HCT116 (cell line): Measurements from ENCODE around the gene MAP2K6. TPM values are rescaled to one million over a fixed set of nuclear protein-coding genes. Genes with fewer than 3 reads are reported as not detected.

Experiments
- ATAC-seq: fragments of 200-7000 bp; cut with Tn5 transposase; 2 replicates; pipeline ENCODE4 v1.9.1; 2020; ENCODE audit warnings: mild to moderate bottlenecking, moderate library complexity
- BruUV-seq: library from RNA; stranded (reverse); fragments of 400-500 nt; replicated peaks from 2 replicates; lab custom pipeline; 2021; lab: Mats Ljungman, UMichigan
- CTCF ChIA-PET: fragments of 300-600 bp; sonication (Branson Sonifier 250); formaldehyde crosslinking; loops from one replicate; lab custom pipeline; 2021; ENCODE audit warnings: antibody characterized with exemption; lab: Charles Lee
- POLR2A ChIA-PET: fragments of 300-600, 350-600 bp; sonication (Branson Sonifier 250); formaldehyde crosslinking; loops from one replicate; lab custom pipeline; 2021; ENCODE audit warnings: antibody characterized with exemption; lab: Charles Lee
- RAD21 ChIA-PET, 2 experiments: fragments of 300-600 bp; sonication (Branson Sonifier 250); formaldehyde crosslinking; loops; one replicate each; lab custom pipeline; 2023; ENCODE audit warnings: low total read pairs in 2 of 2; ENCODE audit not compliant: uncharacterized antibody in 2 of 2, unreplicated experiment in 2 of 2, low non-redundant PET in 1 of 2; lab: Charles Lee
- DNase-seq: peaks from one replicate; pipeline ENCODE4 v3.0.0-alpha.2; 2010; ENCODE audit warnings: low read depth, low spot score
- H2AFZ ChIP-seq: fragments of 200-600 bp; shearing (Covaris generic), sonication (generic); 2 replicates; pipeline ENCODE4 v1.6.1; 2017; ENCODE audit warnings: low read depth, mixed run types, mixed read lengths, antibody characterized with exemption, low read length; ENCODE audit not compliant: poor library complexity, severe bottlenecking
- H3K27ac ChIP-seq: 2 replicates; pipeline ENCODE4 v1.5.1; 2012; ENCODE audit warnings: low read depth, low read length
- H3K27me3 ChIP-seq: fragments of 200-600 bp; sonication (generic); 2 replicates; pipeline ENCODE4 v1.6.1; 2016; ENCODE audit warnings: mixed run types, low read length, mixed read lengths; ENCODE audit not compliant: insufficient read depth
- H3K36me3 ChIP-seq, 2 experiments: fragments of 200-500 bp in 1 of 2; fragments of 200-600 bp in 1 of 2; sonication (Bioruptor generic) in 1 of 2; sonication (generic) in 1 of 2; 2 replicates each; pipeline versions ENCODE4 v1.5.1 to v1.6.1; 2014 to 2016; ENCODE audit warnings: low read length in 2 of 2, inconsistent platforms in 1 of 2, mixed read lengths in 1 of 2, mixed run types in 1 of 2; ENCODE audit not compliant: insufficient read depth in 2 of 2, control insufficient read depth in 1 of 2
- H3K4me1 ChIP-seq, 2 experiments: fragments of 200-600 bp in 1 of 2; sonication (generic) in 1 of 2; 2 replicates each; pipeline versions ENCODE4 v1.5.1 to v1.6.1; 2012 to 2017; ENCODE audit warnings: low read length in 2 of 2, inconsistent platforms in 1 of 2, mild to moderate bottlenecking in 1 of 2, mixed read lengths in 1 of 2, mixed run types in 1 of 2, moderate library complexity in 1 of 2; ENCODE audit not compliant: insufficient read depth in 2 of 2, control insufficient read depth in 1 of 2
- H3K4me2 ChIP-seq: fragments of 200-600 bp; sonication (generic); 2 replicates; pipeline ENCODE4 v1.6.1; 2017; ENCODE audit warnings: mixed run types, low read length, mixed read lengths
- H3K4me3 ChIP-seq, 2 experiments: fragments of 200-600 bp in 1 of 2; sonication (generic) in 1 of 2; replicated peaks in 1 of 2; 2 replicates each; pipeline ENCODE4 v1.5.1; 2011 to 2016; ENCODE audit warnings: low read length in 2 of 2, control low read depth in 1 of 2, low read depth in 1 of 2, mild to moderate bottlenecking in 1 of 2, mixed read lengths in 1 of 2, mixed run types in 1 of 2
- H3K79me2 ChIP-seq: fragments of 200-600 bp; sonication (generic); 2 replicates; pipeline ENCODE4 v1.6.1; 2017; ENCODE audit warnings: mild to moderate bottlenecking, mixed run types, low read length, moderate library complexity, mixed read lengths; ENCODE audit not compliant: insufficient read depth
- H3K9ac ChIP-seq: fragments of 200-600 bp; sonication (generic); 2 replicates; pipeline ENCODE4 v1.6.1; 2016; ENCODE audit warnings: low read length, mixed read lengths
- H3K9me2 ChIP-seq: fragments of 200-600 bp; sonication (generic), shearing (Covaris generic); 2 replicates; pipeline ENCODE4 v1.6.1; 2017; ENCODE audit warnings: mixed run types, mild to moderate bottlenecking, moderate library complexity; ENCODE audit not compliant: insufficient read depth
- H3K9me3 ChIP-seq, 2 experiments: fragments of 200-500 bp in 1 of 2; fragments of 200-600 bp in 1 of 2; sonication (Bioruptor generic) in 1 of 2; sonication (generic) in 1 of 2; 2 replicates each; pipeline ENCODE4 v1.6.1; 2014 to 2017; ENCODE audit warnings: low read length in 2 of 2, mixed read lengths in 2 of 2, inconsistent platforms in 1 of 2, low read depth in 1 of 2, mild to moderate bottlenecking in 1 of 2, mixed run types in 1 of 2, moderate library complexity in 1 of 2; ENCODE audit not compliant: control insufficient read depth in 1 of 2, insufficient read depth in 1 of 2
- H4K20me1 ChIP-seq: fragments of 200-600 bp; sonication (generic), shearing (Covaris generic); 2 replicates; pipeline ENCODE4 v1.6.1; 2017; ENCODE audit warnings: mixed run types, mild to moderate bottlenecking, moderate library complexity; ENCODE audit not compliant: insufficient read depth
- CTCF ChIP-seq, 3 experiments: fragments of 200-600 bp in 1 of 3; sonication (generic) in 1 of 3; IDR thresholded peaks in 2 of 3; conservative IDR thresholded peaks in 1 of 3; 2 replicates each; pipeline ENCODE4 v1.5.1; 2012 to 2017; ENCODE audit warnings: low read depth in 2 of 3, low read length in 2 of 3, antibody characterized with exemption in 1 of 3, borderline replicate concordance in 1 of 3, control low read depth in 1 of 3, mild to moderate bottlenecking in 1 of 3, mixed read lengths in 1 of 3, mixed run types in 1 of 3, moderate library complexity in 1 of 3; ENCODE audit not compliant: insufficient read depth in 1 of 3
- EGR1 ChIP-seq: IDR thresholded peaks from 2 replicates; pipeline ENCODE4 v1.6.1; 2012; ENCODE audit warnings: low read depth
- EZH2 ChIP-seq: fragments of 200-600 bp; sonication (generic); IDR thresholded peaks from 2 replicates; pipeline ENCODE4 v1.6.1; 2017; ENCODE audit warnings: antibody characterized with exemption, mixed run types
- EZH2phosphoT487 ChIP-seq: fragments of 200-600 bp; IDR thresholded peaks from 2 replicates; pipeline ENCODE4 v1.6.1; 2018; ENCODE audit warnings: antibody characterized with exemption, borderline replicate concordance
- JUND ChIP-seq: IDR thresholded peaks from 2 replicates; pipeline ENCODE4 v1.6.1; 2012
- POLR2A ChIP-seq: IDR thresholded peaks from 2 replicates; pipeline ENCODE4 v1.7.0; 2011; ENCODE audit warnings: borderline replicate concordance; ENCODE audit not compliant: insufficient read depth, insufficient read length; ENCODE audit errors: extremely low read depth
- RAD21 ChIP-seq: IDR thresholded peaks from 2 replicates; pipeline ENCODE4 v1.6.1; 2012; ENCODE audit warnings: low read depth, mild to moderate bottlenecking
- SIN3A ChIP-seq: IDR thresholded peaks from 2 replicates; pipeline ENCODE4 v1.6.1; 2012; ENCODE audit warnings: low read depth
- SRF ChIP-seq: IDR thresholded peaks from 2 replicates; pipeline ENCODE4 v1.6.1; 2012; ENCODE audit warnings: low read depth
- ZFX ChIP-seq: fragments of 450-650 bp; IDR thresholded peaks from 2 replicates; pipeline ENCODE4 v1.6.1; 2017
- intact Hi-C: fragments of 100-400 bp; cut with micrococcal nuclease; formaldehyde crosslinking; loops from 2 replicates; pipeline ENCODE4 v1.10.0; 2022
- total RNA-seq: library from RNA; stranded (reverse); gene quantifications from one replicate; pipeline ENCODE4 v1.2.1, GENCODE V29; 2021; ENCODE audit not compliant: unreplicated experiment

The MAP2K6 gene
- total RNA-seq, 1 experiment from 2014 or later = 0.22 TPM

GRCh38 chr17:69592692-69593350 lies 178.3 kb downstream of the MAP2K6 start (continued):
- TF ChIP-seq JUND = no peak
- TF ChIP-seq, all 23 proteins: peak for 0

- TF ChIP-seq EGR1 = no peak
- DNase-seq (no peak), ATAC-seq (no peak)
- no peak overlapping the region for H3K4me3 ChIP-seq
- H3K9me2 ChIP-seq = no peaks in the 10 kb centered on the region
- H3K4me1 ChIP-seq = no peaks in the 10 kb centered on the region
- intact Hi-C loops = no loop called here
- no peaks in the 10 kb centered on the region for H4K20me1 ChIP-seq
- CTCF ChIA-PET = interaction anchor here (1.1 kb wide), 1 partner anchor 14 kb away, joined by 3 read pairs; no protein-coding TSS in a partner anchor
- POLR2A ChIA-PET = no interaction called here
- no peak overlapping the region for H3K27ac ChIP-seq
- H2AFZ ChIP-seq = no peak overlapping the region
- no peaks in the 10 kb centered on the region for H3K9me3 ChIP-seq
- H3K4me2 ChIP-seq = no peak overlapping the region
- no TSS peak for BruUV-seq
- RAD21 ChIA-PET = no interaction called here
- peaks cover 4% of the 10 kb centered on the region; the same call in 1 of the 2 replicates for H3K27me3 ChIP-seq
- no peaks in the 10 kb centered on the region for H3K36me3 ChIP-seq
- no peaks in the 10 kb centered on the region for H3K79me2 ChIP-seq
- H3K9ac ChIP-seq = no peak overlapping the region
These were observed 178.8 kb downstream of the MAP2K6 start for GRCh38 chr17:69593351-69593715.

- Histone ChIP-seq H3K27me3 (peaks cover 4% of the 10 kb centered on the region; the same call in 1 of the 2 replicates), H4K20me1 (no peaks in the 10 kb centered on the region), H3K27ac (no peak overlapping the region), H3K4me2 (no peak overlapping the region), H3K36me3 (no peaks in the 10 kb centered on the region), H3K4me3 (no peak overlapping the region), H3K79me2 (no peaks in the 10 kb centered on the region), H3K9me3 (no peaks in the 10 kb centered on the region), H3K9ac (no peak overlapping the region), H2AFZ (no peak overlapping the region), H3K4me1 (no peaks in the 10 kb centered on the region), H3K9me2 (no peaks in the 10 kb centered on the region)
- no peak for TF ChIP-seq RAD21
- no peak for TF ChIP-seq CTCF (IDR thresholded peaks at IDR 0.05 in 2 of 3, conservative IDR thresholded peaks at IDR 0.05 in 1 of 3; ENCODE audit: borderline replicate concordance in 1 of 3, insufficient read depth in 1 of 3, low read depth in 2 of 3, low read length in 2 of 3)
- no peak for TF ChIP-seq SRF
- TF ChIP-seq EZH2phosphoT487 = no peak
- no peak for TF ChIP-seq EZH2
- TF ChIP-seq SIN3A = no peak
- no peak for TF ChIP-seq ZFX
- no peak for TF ChIP-seq POLR2A
- ChIA-PET CTCF (interaction anchor here (1.1 kb wide), 2 partner anchors 14 to 24 kb away, joined by 3 to 4 read pairs; no protein-coding TSS in a partner anchor), POLR2A (no interaction called here), RAD21 (no interaction called here)
- intact Hi-C loops = no loop called here
- ATAC-seq = no peak
- no peak for DNase-seq
- BruUV-seq = no TSS peak
These were observed 179.2 kb downstream of the MAP2K6 start for GRCh38 chr17:69593716-69594115.
